GM21360 (cell line): ENCODE results near the gene CD93.

Experiments used
- ATAC-seq: cut with Tn5 transposase; IDR thresholded peaks from one replicate; pipeline ENCODE4 v1.9.1; 2021; ENCODE audit warnings: mild to moderate bottlenecking, moderate library complexity; ENCODE audit not compliant: unreplicated experiment

The CD93 gene

GRCh38 chr20:23062632-23063031, 23.5 kb downstream of the CD93 start:
- no peak for ATAC-seq

GRCh38 chr20:23061734-23062561, 24.2 kb downstream of the CD93 start:
- no peak for ATAC-seq

- no peak for ATAC-seq
Measured at GRCh38 chr20:23061262-23061661, 24.9 kb downstream of the CD93 start.

GRCh38 chr20:23060629-23061028, 25.5 kb downstream of the CD93 start:
- no peak for ATAC-seq

- no peak for ATAC-seq
Measured at GRCh38 chr20:23059846-23060245, 26.3 kb downstream of the CD93 start.

- no peak for ATAC-seq
Measured at GRCh38 chr20:23059001-23059400, 27.1 kb downstream of the CD93 start.

GRCh38 chr20:23058240-23058639, 27.9 kb downstream of the CD93 start:
- no peak for ATAC-seq

- ATAC-seq, result no peak
Measured at GRCh38 chr20:23052904-23053303, 33.2 kb downstream of the CD93 start.

- ATAC-seq, result no peak
Measured at GRCh38 chr20:23050847-23051627, 35.1 kb downstream of the CD93 start.

GRCh38 chr20:23050076-23050838, 35.9 kb downstream of the CD93 start:
- ATAC-seq, result no peak

GRCh38 chr20:23049201-23050075, 36.7 kb downstream of the CD93 start, which contains the start of gene THBD:
Gene THBD (minus strand): TSS chr20:23049672. CDS start chr20:23049504, 168 bp downstream.
- ATAC-seq, result no peak

GRCh38 chr20:23048283-23049200, 37.6 kb downstream of the CD93 start:
- ATAC-seq, result no peak

GRCh38 chr20:23047738-23048214, 38.3 kb downstream of the CD93 start:
- no peak for ATAC-seq

GRCh38 chr20:23047001-23047737, 39.0 kb downstream of the CD93 start:
- ATAC-seq, result no peak

- no peak for ATAC-seq
Measured at GRCh38 chr20:23046431-23046830, 39.7 kb downstream of the CD93 start.

- no peak for ATAC-seq
Measured at GRCh38 chr20:23043376-23043775, 42.7 kb downstream of the CD93 start.

- ATAC-seq, result no peak
Measured at GRCh38 chr20:23042270-23042669, 43.9 kb downstream of the CD93 start.

- no peak for ATAC-seq
Measured at GRCh38 chr20:23039885-23040508, 46.1 kb downstream of the CD93 start.
